ENCODE measurements around the gene TMOD1. TPM values are rescaled to one million over a fixed set of nuclear protein-coding genes. Genes with fewer than 3 reads are reported as not detected.

Gene TMOD1
- total and polyA plus RNA-seq, 9 of the 15 experiments (the other 6 are each of a cell fraction or from before 2014, with no cell fraction given): 7.1 to 41.2 (median 14.2) TPM

- TF ChIP-seq ZSCAN29 (IDR thresholded peaks at IDR 0.05) (no peak), GABPB1 (CRISPR knock-in tag; IDR thresholded peaks at IDR 0.05) (no peak), MCM5 (IDR thresholded peaks at IDR 0.05; ENCODE audit: low read depth) (no peak), ATF7 (IDR thresholded peaks at IDR 0.05) (peak; percentile 49; the same call in 1 of the 2 replicates), ZNF140 (CRISPR knock-in tag; IDR thresholded peaks at IDR 0.05) (no peak), SRSF9 (IDR thresholded peaks at IDR 0.05; ENCODE audit: borderline replicate concordance, low read depth, low read length) (no peak), BCL6 (CRISPR knock-in tag; IDR thresholded peaks at IDR 0.05) (no peak), MTA2 (IDR thresholded peaks at IDR 0.05; ENCODE audit: low read depth) (no peak), ZFP36 (IDR thresholded peaks at IDR 0.05; ENCODE audit: low read depth, low read length, partially characterized antibody) (no peak), CCAR2 (IDR thresholded peaks at IDR 0.05; ENCODE audit: low read depth, low read length) (no peak), TEAD4 (IDR thresholded peaks at IDR 0.05; ENCODE audit: low read length) (no peak), TEAD4 (CRISPR knock-in tag; IDR thresholded peaks at IDR 0.05; ENCODE audit: borderline replicate concordance) (no peak), FUS (optimal IDR thresholded peaks at IDR 0.05; ENCODE audit: low read depth, low read length) (no peak), ELK1 (CRISPR knock-in tag; IDR thresholded peaks at IDR 0.05) (no peak), BRD4 (IDR thresholded peaks at IDR 0.05) (no peak), DNMT1 (IDR thresholded peaks at IDR 0.05) (no peak), CHCHD3 (CRISPR knock-in tag; IDR thresholded peaks at IDR 0.05) (no peak), NEUROD1 (IDR thresholded peaks at IDR 0.05; ENCODE audit: borderline replicate concordance, low read depth, low read length, partially characterized antibody) (no peak), BCOR (IDR thresholded peaks at IDR 0.05) (no peak), ARID3B (CRISPR knock-in tag; IDR thresholded peaks at IDR 0.05; ENCODE audit: borderline replicate concordance) (no peak), PTRF (tag; IDR thresholded peaks at IDR 0.05) (no peak), ZNF830 (CRISPR knock-in tag; IDR thresholded peaks at IDR 0.05) (no peak), NBN (IDR thresholded peaks at IDR 0.05; ENCODE audit: low read depth) (no peak), FOXJ3 (CRISPR knock-in tag; IDR thresholded peaks at IDR 0.05) (no peak), MBD2 (IDR thresholded peaks at IDR 0.05; ENCODE audit: borderline replicate concordance, low read depth) (no peak), HOMEZ (CRISPR knock-in tag; IDR thresholded peaks at IDR 0.05) (no peak), KLF13 (tag; IDR thresholded peaks at IDR 0.05; ENCODE audit: borderline replicate concordance, low read depth) (no peak), MAFG (tag; conservative IDR thresholded peaks at IDR 0.05) (no peak), PCBP2 (IDR thresholded peaks at IDR 0.05; ENCODE audit: low read depth, low read length, poor library complexity, severe bottlenecking) (no peak), RBM22 (IDR thresholded peaks at IDR 0.05; ENCODE audit: low read depth, low read length, poor library complexity, severe bottlenecking) (no peak)
Measured at GRCh38 chr9:97567894-97568202, 66.4 kb downstream of the TMOD1 start (continued).

All from K562 (cell line).